DND-41 (cell line): ENCODE data around the gene SOCS3.

Experiments used
- ATAC-seq: fragments of 200-7000 bp; cut with Tn5 transposase; 3 replicates; pipeline ENCODE4 v1.9.1; 2021; ENCODE audit warnings: low read depth; ENCODE audit not compliant: insufficient read depth
- DNase-seq: peaks from one replicate; pipeline ENCODE4 v3.0.0-alpha.2; 2020
- H2AFZ ChIP-seq: 2 replicates; pipeline ENCODE4 v1.6.0; 2012; ENCODE audit warnings: low read depth, low read length
- H3K27ac ChIP-seq: 2 replicates; pipeline ENCODE4 v1.5.1; 2012; ENCODE audit warnings: low read length, inconsistent platforms
- H3K27me3 ChIP-seq: fragments of 200-600 bp; sonication (generic); 2 replicates; pipeline ENCODE4 v1.6.0; 2012; ENCODE audit warnings: low read length, mild to moderate bottlenecking, inconsistent platforms; ENCODE audit not compliant: insufficient read depth, poor library complexity
- H3K36me3 ChIP-seq: 2 replicates; pipeline ENCODE4 v1.5.1; 2012; ENCODE audit warnings: low read length, inconsistent platforms; ENCODE audit not compliant: insufficient read depth
- H3K4me1 ChIP-seq: 2 replicates; pipeline ENCODE4 v1.5.1; 2012; ENCODE audit warnings: mild to moderate bottlenecking, low read length; ENCODE audit not compliant: insufficient read depth
- H3K4me2 ChIP-seq: 2 replicates; pipeline ENCODE4 v1.6.0; 2012; ENCODE audit warnings: mild to moderate bottlenecking, moderate library complexity, low read length, inconsistent platforms; ENCODE audit not compliant: insufficient read depth
- H3K4me3 ChIP-seq, 2 experiments: fragments of 200-600 bp in 1 of 2; shearing (Covaris generic) in 1 of 2; 2 replicates each; pipeline ENCODE4 v1.5.1; 2012 to 2016; ENCODE audit warnings: inconsistent platforms in 2 of 2, low read length in 2 of 2, mild to moderate bottlenecking in 2 of 2, low read depth in 1 of 2, moderate library complexity in 1 of 2
- H3K79me2 ChIP-seq: 2 replicates; pipeline ENCODE4 v1.6.0; 2012; ENCODE audit warnings: low read length, inconsistent platforms; ENCODE audit not compliant: insufficient read depth
- H3K9ac ChIP-seq: 2 replicates; pipeline ENCODE4 v1.6.0; 2012; ENCODE audit warnings: low read depth, mild to moderate bottlenecking, inconsistent platforms, low read length, moderate library complexity
- H3K9me3 ChIP-seq: 2 replicates; pipeline ENCODE4 v1.5.1; 2012; ENCODE audit warnings: low read length, moderate library complexity, mild to moderate bottlenecking, inconsistent platforms; ENCODE audit not compliant: insufficient read depth, severe bottlenecking
- H4K20me1 ChIP-seq: 2 replicates; pipeline ENCODE4 v1.6.0; 2012; ENCODE audit warnings: low read length; ENCODE audit not compliant: insufficient read depth
- EZH2 ChIP-seq: IDR thresholded peaks from 3 replicates; pipeline ENCODE4 v1.6.1; 2012; ENCODE audit warnings: borderline replicate concordance, low read depth, mild to moderate bottlenecking, moderate library complexity, low read length, inconsistent platforms; ENCODE audit not compliant: severe bottlenecking
- TF ChIP-seq, protein P1 (sequence below): IDR thresholded peaks from 2 replicates; pipeline ENCODE4 v1.5.1; 2012; ENCODE audit warnings: borderline replicate concordance, low read length, moderate library complexity, mild to moderate bottlenecking; ENCODE audit not compliant: poor library complexity, severe bottlenecking; ENCODE audit errors: extremely low read depth

SOCS3 gene

GRCh38 chr17:78346605-78347250 lies 13.1 kb downstream of the SOCS3 start:
- Histone ChIP-seq H4K20me1 (peaks cover 7% of the 10 kb centered on the region; the same call in 1 of the 2 replicates), H3K4me2 (no peak overlapping the region), H3K9me3 (no peaks in the 10 kb centered on the region), H3K4me3 (no peak overlapping the region), H3K27me3 (peaks cover 8% of the 10 kb centered on the region), H3K4me1 (peaks cover 13% of the 10 kb centered on the region), H3K79me2 (no peaks in the 10 kb centered on the region), H3K27ac (no peak overlapping the region), H3K36me3 (no peaks in the 10 kb centered on the region), H2AFZ (no peak overlapping the region), H3K9ac (no peak overlapping the region)
- DNase-seq, result no peak
- ATAC-seq, result no peak
- TF ChIP-seq, protein P1, sequence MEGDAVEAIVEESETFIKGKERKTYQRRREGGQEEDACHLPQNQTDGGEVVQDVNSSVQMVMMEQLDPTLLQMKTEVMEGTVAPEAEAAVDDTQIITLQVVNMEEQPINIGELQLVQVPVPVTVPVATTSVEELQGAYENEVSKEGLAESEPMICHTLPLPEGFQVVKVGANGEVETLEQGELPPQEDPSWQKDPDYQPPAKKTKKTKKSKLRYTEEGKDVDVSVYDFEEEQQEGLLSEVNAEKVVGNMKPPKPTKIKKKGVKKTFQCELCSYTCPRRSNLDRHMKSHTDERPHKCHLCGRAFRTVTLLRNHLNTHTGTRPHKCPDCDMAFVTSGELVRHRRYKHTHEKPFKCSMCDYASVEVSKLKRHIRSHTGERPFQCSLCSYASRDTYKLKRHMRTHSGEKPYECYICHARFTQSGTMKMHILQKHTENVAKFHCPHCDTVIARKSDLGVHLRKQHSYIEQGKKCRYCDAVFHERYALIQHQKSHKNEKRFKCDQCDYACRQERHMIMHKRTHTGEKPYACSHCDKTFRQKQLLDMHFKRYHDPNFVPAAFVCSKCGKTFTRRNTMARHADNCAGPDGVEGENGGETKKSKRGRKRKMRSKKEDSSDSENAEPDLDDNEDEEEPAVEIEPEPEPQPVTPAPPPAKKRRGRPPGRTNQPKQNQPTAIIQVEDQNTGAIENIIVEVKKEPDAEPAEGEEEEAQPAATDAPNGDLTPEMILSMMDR, result no peak
- no peak for TF ChIP-seq EZH2

DNA sequence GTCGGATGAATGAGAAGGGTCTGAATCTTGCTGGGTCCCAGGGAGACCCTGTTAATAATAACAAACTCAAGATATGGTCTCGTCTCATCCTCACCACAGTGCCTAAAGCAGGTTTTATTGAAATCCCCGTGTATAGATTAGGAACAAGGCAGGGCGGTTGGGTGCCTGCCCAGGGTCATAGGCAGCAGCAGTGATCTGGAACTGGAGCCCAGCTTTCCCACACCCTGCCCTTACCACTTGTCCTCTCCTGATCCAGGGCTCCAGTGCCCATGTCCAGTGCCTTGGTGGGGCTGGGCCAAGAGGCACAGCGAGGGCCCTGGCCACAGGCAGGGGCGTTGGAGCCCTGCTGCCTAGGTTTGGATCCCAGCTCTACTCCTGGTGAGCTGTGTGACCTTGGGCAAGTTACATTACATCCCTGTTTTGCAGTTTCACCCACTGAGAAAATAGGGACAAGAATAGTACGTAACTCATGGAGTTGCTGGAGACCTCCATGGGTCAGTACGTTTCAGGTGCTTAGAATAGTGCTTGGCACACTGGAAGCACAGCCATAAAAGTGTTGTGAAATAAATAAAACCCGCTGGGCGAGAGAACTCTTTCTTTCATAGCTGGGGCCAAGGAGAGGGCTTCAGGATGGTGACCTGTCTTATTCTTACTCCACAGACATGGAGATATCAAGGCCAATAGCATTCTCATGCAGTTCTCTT lies 13.9 kb downstream of the SOCS3 start:
- no peak overlapping the region for H3K9ac ChIP-seq
- DNase-seq, result no peak
- no peak overlapping the region for H3K4me2 ChIP-seq
- no peaks in the 10 kb centered on the region for H3K79me2 ChIP-seq
- TF ChIP-seq EZH2, result no peak
- TF ChIP-seq, protein P1, result no peak
- H3K4me1 ChIP-seq, result peaks cover 13% of the 10 kb centered on the region
- no peak overlapping the region for H2AFZ ChIP-seq
- H3K27me3 ChIP-seq, result peaks cover 8% of the 10 kb centered on the region
- ATAC-seq, result no peak
- no peaks in the 10 kb centered on the region for H3K9me3 ChIP-seq
- H4K20me1 ChIP-seq, result peaks cover 7% of the 10 kb centered on the region; the same call in 1 of the 2 replicates
- no peaks in the 10 kb centered on the region for H3K36me3 ChIP-seq
- H3K4me3 ChIP-seq, result no peak overlapping the region
- no peak overlapping the region for H3K27ac ChIP-seq

GRCh38 chr17:78345172-78345571 lies 14.7 kb downstream of the SOCS3 start:
- TF ChIP-seq EZH2, result no peak
- TF ChIP-seq, protein P1, result no peak
- no peak for ATAC-seq
- no peak overlapping the region for H3K27ac ChIP-seq
- H3K4me1 ChIP-seq, result peaks cover 13% of the 10 kb centered on the region
- no peaks in the 10 kb centered on the region for H3K9me3 ChIP-seq
- H4K20me1 ChIP-seq, result peaks cover 7% of the 10 kb centered on the region; the same call in 1 of the 2 replicates
- DNase-seq, result no peak
- peaks cover 8% of the 10 kb centered on the region for H3K27me3 ChIP-seq
- H3K4me2 ChIP-seq, result no peak overlapping the region
- H3K9ac ChIP-seq, result no peak overlapping the region
- no peaks in the 10 kb centered on the region for H3K79me2 ChIP-seq
- H2AFZ ChIP-seq, result no peak overlapping the region
- H3K36me3 ChIP-seq, result no peaks in the 10 kb centered on the region
- H3K4me3 ChIP-seq, result no peak overlapping the region
